Calu3 (cell line): ENCODE data around the gene PAPPA. TPM values are rescaled to one million over a fixed set of nuclear protein-coding genes. Genes with fewer than 3 reads are reported as not detected.

Experiments used
- BruUV-seq: library from RNA; stranded (reverse); fragments of 400-500 nt; replicated peaks from 2 replicates; lab custom pipeline; 2021; lab: Mats Ljungman, UMichigan
- CTCF ChIA-PET: fragments of 300-600 bp; sonication (Branson Sonifier 250); formaldehyde crosslinking; loops from one replicate; lab custom pipeline; 2022; ENCODE audit warnings: antibody characterized with exemption; lab: Charles Lee
- DNase-seq: peaks from one replicate; pipeline ENCODE4 v3.0.0; 2022
- H3K27ac Mint-ChIP-seq: one replicate; pipeline ENCODE4 v1.8.0; 2022; ENCODE audit warnings: mixed read lengths; ENCODE audit not compliant: unreplicated experiment
- H3K27me3 Mint-ChIP-seq: one replicate; pipeline ENCODE4 v1.8.0; 2022; ENCODE audit warnings: mixed read lengths; ENCODE audit not compliant: unreplicated experiment
- H3K36me3 Mint-ChIP-seq: one replicate; pipeline ENCODE4 v1.8.0; 2022; ENCODE audit warnings: mild to moderate bottlenecking, moderate library complexity, mixed read lengths; ENCODE audit not compliant: insufficient read depth, unreplicated experiment
- H3K4me1 Mint-ChIP-seq: one replicate; pipeline ENCODE4 v1.8.0; 2022; ENCODE audit warnings: mild to moderate bottlenecking, low read depth, mixed read lengths; ENCODE audit not compliant: unreplicated experiment
- H3K4me3 Mint-ChIP-seq: one replicate; pipeline ENCODE4 v1.8.0; 2022; ENCODE audit warnings: mild to moderate bottlenecking, low read depth, moderate library complexity, mixed read lengths; ENCODE audit not compliant: unreplicated experiment
- H3K9me3 Mint-ChIP-seq: one replicate; pipeline ENCODE4 v1.8.0; 2022; ENCODE audit warnings: low read depth, mixed read lengths; ENCODE audit not compliant: unreplicated experiment
- CTCF ChIP-seq: fragments of 200-600 bp; IDR thresholded peaks from one replicate; pipeline ENCODE4 v1.8.0; 2022; ENCODE audit warnings: antibody characterized with exemption; ENCODE audit not compliant: unreplicated experiment
- intact Hi-C: fragments of 100-400 bp; cut with micrococcal nuclease; formaldehyde crosslinking; loops from one replicate; pipeline ENCODE4 v1.10.0; 2022; ENCODE audit not compliant: unreplicated experiment
- total RNA-seq: library from RNA; stranded (reverse); gene quantifications from 2 replicates; pipeline ENCODE4 v1.2.3, GENCODE V29; 2022

Gene PAPPA
- total RNA-seq, 1 experiment from 2014 or later, result not detected

- no peak overlapping the region for H3K27ac Mint-ChIP-seq
- H3K9me3 Mint-ChIP-seq, result peaks cover 2% of the 10 kb centered on the region
- CTCF ChIA-PET, result no interaction called here
- TF ChIP-seq CTCF, result no peak
- peaks cover 7% of the 10 kb centered on the region for H3K27me3 Mint-ChIP-seq
- intact Hi-C loops, result no loop called here
- H3K36me3 Mint-ChIP-seq, result no peaks in the 10 kb centered on the region
- DNase-seq, result no peak
- no peak overlapping the region for H3K4me3 Mint-ChIP-seq
- H3K4me1 Mint-ChIP-seq, result no peaks in the 10 kb centered on the region
- no TSS peak for BruUV-seq
These were observed 56.0 kb downstream of the PAPPA start for GRCh38 chr9:116209414-116210116.

- no peaks in the 10 kb centered on the region for H3K27me3 Mint-ChIP-seq
- intact Hi-C loops, result no loop called here
- CTCF ChIA-PET, result interaction anchor here (0.6 kb wide), 1 partner anchor 526 kb away, joined by 3 read pairs; no protein-coding TSS in a partner anchor
- H3K4me3 Mint-ChIP-seq, result no peak overlapping the region
- no peak overlapping the region for H3K27ac Mint-ChIP-seq
- no peak for DNase-seq
- no peak for TF ChIP-seq CTCF
- no TSS peak for BruUV-seq
- H3K9me3 Mint-ChIP-seq, result peaks cover 2% of the 10 kb centered on the region
- H3K4me1 Mint-ChIP-seq, result no peaks in the 10 kb centered on the region
- no peaks in the 10 kb centered on the region for H3K36me3 Mint-ChIP-seq
These were observed 59.5 kb downstream of the PAPPA start for GRCh38 chr9:116212986-116213692.

- no peaks in the 10 kb centered on the region for H3K4me1 Mint-ChIP-seq
- H3K4me3 Mint-ChIP-seq, result no peak overlapping the region
- H3K27ac Mint-ChIP-seq, result no peak overlapping the region
- no peaks in the 10 kb centered on the region for H3K27me3 Mint-ChIP-seq
- BruUV-seq, result no TSS peak
- TF ChIP-seq CTCF, result no peak
- CTCF ChIA-PET, result no interaction called here
- intact Hi-C loops, result no loop called here
- no peak for DNase-seq
- no peaks in the 10 kb centered on the region for H3K36me3 Mint-ChIP-seq
- H3K9me3 Mint-ChIP-seq, result peaks cover 2% of the 10 kb centered on the region
These were observed 60.1 kb downstream of the PAPPA start for GRCh38 chr9:116213693-116214047.

- H3K9me3 Mint-ChIP-seq, result peaks cover 4% of the 10 kb centered on the region
- no TSS peak for BruUV-seq
- no peaks in the 10 kb centered on the region for H3K36me3 Mint-ChIP-seq
- H3K4me1 Mint-ChIP-seq, result no peaks in the 10 kb centered on the region
- H3K27ac Mint-ChIP-seq, result no peak overlapping the region
- TF ChIP-seq CTCF, result no peak
- H3K27me3 Mint-ChIP-seq, result no peaks in the 10 kb centered on the region
- CTCF ChIA-PET, result no interaction called here
- intact Hi-C loops, result no loop called here
- DNase-seq, result no peak
- no peak overlapping the region for H3K4me3 Mint-ChIP-seq
These were observed 64.8 kb downstream of the PAPPA start for GRCh38 chr9:116218399-116218798.
